Eye (tissue), 1 donor: ENCODE measurements around the gene WDR48.
"Not testable (repeated sequence)": the region's sequence is repeated elsewhere in the genome, so short reads cannot be mapped to it uniquely, and the experiment has no call there.

Experiments
- DNase-seq: peaks from one replicate; pipeline ENCODE4 v3.0.0-alpha.2; 2015

The WDR48 gene

GRCh38 chr3:39051649-39052561 is at the start of gene WDR48, which contains the start of gene SCN11A:
Gene WDR48, plus strand, starts transcription at chr3:39052016. Its CDS starts 10 bp downstream, at chr3:39052026.
Gene SCN11A, minus strand, starts transcription at chr3:39051944. Its CDS starts 101,582 bp downstream, at chr3:38950362.
- DNase-seq = peak; percentile 99

- DNase-seq = no peak
Measured at GRCh38 chr3:39005295-39005694, 46.5 kb upstream of the WDR48 start.

GRCh38 chr3:39011191-39011736 is 40.6 kb upstream of the WDR48 start:
- no peak for DNase-seq

GRCh38 chr3:39013289-39013688 is 38.5 kb upstream of the WDR48 start:
- no peak for DNase-seq

GRCh38 chr3:39013921-39014509 is 37.8 kb upstream of the WDR48 start:
- DNase-seq = no peak

- DNase-seq = no peak
Measured at GRCh38 chr3:39015418-39015817, 36.4 kb upstream of the WDR48 start.

GRCh38 chr3:39019299-39019698 is 32.5 kb upstream of the WDR48 start:
- DNase-seq = no peak

- DNase-seq = no peak
Measured at GRCh38 chr3:39021029-39021428, 30.8 kb upstream of the WDR48 start.

- no peak for DNase-seq
Measured at GRCh38 chr3:39021465-39022285, 30.1 kb upstream of the WDR48 start.

- DNase-seq = no peak
Measured at GRCh38 chr3:39022286-39022630, 29.6 kb upstream of the WDR48 start.

- no peak for DNase-seq
Measured at GRCh38 chr3:39024497-39024896, 27.3 kb upstream of the WDR48 start.

GRCh38 chr3:39025222-39025970 is 26.4 kb upstream of the WDR48 start:
- DNase-seq = no peak

GRCh38 chr3:39028546-39028945 is 23.3 kb upstream of the WDR48 start:
- DNase-seq = no peak

GRCh38 chr3:39029556-39029955 is 22.3 kb upstream of the WDR48 start:
- DNase-seq = peak; percentile 10

- DNase-seq = no peak
Measured at GRCh38 chr3:39038165-39038564, 13.7 kb upstream of the WDR48 start.

GRCh38 chr3:39050029-39050428 is 1.8 kb upstream of the WDR48 start:
- no peak for DNase-seq

- no peak for DNase-seq
Measured at GRCh38 chr3:39052583-39052982, 767 bp downstream of the WDR48 start.

- no peak for DNase-seq
Measured at GRCh38 chr3:39053696-39054095, 1.9 kb downstream of the WDR48 start.

- no peak for DNase-seq
Measured at GRCh38 chr3:39056151-39056550, 4.3 kb downstream of the WDR48 start.

GRCh38 chr3:39061228-39061627 is 9.4 kb downstream of the WDR48 start:
- DNase-seq = not testable (repeated sequence)

GRCh38 chr3:39062180-39062579 is 10.4 kb downstream of the WDR48 start:
- DNase-seq = no peak

- no peak for DNase-seq
Measured at GRCh38 chr3:39063143-39063542, 11.3 kb downstream of the WDR48 start.
